Activated CD4-positive, CD25-positive, alpha-beta regulatory T cell (primary cell): ENCODE measurements around the gene CBARP.

Experiments
- DNase-seq, 4 experiments: peaks; one replicate each; lab custom pipeline; 2025; lab: John Stamatoyannopoulos, UW

The CBARP gene

GRCh38 chr19:1227304-1228054, 10.3 kb downstream of the CBARP start:
- DNase-seq = no peak

GRCh38 chr19:1226522-1227303, 11.1 kb downstream of the CBARP start:
- no peak for DNase-seq

DNA sequence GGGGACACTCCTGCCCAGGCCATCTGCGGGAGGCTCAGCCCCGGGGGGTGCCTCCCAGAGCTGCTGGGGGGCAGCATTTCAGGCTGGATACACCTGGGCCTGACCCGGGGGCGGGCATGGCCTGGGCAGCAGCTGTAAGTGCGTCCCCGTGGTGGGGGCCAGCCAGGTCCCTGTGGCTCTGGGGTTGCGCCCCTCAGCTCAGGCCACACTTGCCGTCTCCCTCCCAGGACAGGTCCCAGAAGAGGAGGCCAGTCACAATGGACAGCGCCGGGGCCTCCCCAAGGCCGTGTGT, 11.6 kb downstream of the CBARP start:
- no peak for DNase-seq

DNA sequence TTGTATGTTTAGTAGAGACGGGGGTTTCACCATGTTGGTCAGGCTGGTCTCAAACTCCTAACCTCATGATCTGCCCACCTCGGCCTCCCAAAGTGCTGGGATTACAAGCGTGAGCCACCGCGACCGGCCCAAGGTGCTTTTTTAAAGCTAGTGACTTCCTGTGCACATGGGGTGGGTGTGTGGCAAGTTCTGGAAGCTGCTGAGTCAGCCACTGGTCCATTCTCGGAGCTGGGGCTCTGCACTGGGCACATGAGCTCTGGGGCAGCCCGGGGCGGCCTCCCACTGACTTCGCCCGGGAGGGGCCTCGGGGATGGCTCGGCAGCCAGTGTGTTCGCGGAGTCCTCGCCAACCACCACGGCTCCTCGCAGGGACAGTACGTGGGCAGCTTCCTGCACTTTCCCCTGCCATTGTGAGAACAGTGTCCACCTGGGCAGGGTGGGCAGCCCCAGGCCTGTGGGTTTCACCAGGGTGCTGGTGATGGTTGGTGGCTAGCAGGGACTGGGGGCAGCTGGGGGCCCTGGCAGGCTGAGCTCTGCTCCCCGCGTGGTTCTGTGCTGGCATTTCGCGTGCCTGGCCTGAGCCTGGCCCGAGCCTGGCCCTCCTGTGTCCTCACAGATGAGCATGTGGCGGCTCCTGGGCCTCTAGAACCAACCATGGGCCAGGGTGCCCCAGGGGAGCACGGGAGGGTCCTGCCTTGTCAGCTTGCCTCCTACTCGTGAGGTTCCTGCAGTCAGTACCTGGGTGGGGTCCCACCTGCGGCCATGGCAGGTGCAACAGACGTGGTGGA, 12.2 kb downstream of the CBARP start:
- no peak for DNase-seq

DNA sequence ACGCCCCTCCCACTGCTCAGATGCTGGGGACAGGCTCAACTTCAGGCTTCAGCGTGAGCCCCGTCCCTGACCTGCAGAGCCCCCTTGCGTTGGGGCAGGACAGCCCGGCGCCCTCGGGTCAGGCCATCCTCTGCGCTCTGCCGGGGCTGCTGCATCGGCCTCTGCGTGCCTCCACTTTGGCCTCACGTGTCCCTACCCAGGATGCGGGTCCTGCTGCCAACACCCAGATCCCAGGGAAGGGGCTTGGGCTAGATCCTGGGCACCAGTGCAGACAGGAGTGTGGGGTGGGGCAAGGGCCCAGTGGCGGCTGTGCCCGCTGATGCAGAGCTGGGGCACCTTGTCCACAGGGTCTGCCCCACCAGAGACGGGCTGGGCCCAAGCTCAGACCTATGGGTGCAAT, 13.0 kb downstream of the CBARP start:
- DNase-seq = no peak

- DNase-seq = no peak
These were observed 13.6 kb downstream of the CBARP start for GRCh38 chr19:1224047-1224825.

DNA sequence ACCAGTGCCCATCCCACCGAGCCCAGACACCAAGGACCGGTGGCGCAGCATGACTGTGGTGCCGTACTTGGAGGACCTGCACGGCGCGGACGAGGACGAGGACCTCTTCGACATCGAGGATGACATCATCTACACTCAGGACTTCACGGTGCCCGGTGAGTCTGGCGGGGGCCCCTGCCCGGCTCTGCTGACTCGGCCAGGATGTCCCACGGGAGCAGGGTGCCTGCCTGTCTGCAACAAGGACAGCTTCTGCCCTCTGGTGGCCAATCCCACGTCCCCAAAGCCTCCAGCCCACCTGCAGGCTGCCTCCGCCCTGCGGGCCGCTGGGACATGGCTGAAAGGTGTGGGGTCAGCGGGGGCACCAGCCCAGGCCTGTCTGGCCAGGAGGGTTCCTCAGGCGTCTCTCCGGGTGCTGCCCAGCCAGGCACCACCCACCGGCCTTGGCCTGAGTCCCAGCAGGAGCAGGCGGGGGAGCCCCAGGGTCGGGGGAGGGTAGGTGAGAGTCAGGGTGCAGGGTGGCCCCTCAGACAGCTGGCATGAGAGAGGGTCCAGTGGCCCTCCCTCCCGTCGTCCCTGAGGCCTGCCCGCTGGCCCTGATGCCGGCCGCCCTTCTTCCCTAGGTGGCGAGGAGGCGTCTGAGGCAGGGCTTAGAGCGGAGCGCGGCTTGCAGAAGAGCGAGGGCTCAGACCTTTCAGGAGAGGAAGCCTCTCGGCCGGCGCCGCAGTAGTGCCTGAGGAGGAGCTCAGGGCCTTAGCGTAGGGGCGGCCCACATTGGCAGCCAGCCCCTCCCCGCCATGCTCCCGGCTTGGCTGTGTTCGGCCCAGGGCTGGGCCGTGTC, 14.6 kb downstream of the CBARP start:
- DNase-seq = no peak

DNA sequence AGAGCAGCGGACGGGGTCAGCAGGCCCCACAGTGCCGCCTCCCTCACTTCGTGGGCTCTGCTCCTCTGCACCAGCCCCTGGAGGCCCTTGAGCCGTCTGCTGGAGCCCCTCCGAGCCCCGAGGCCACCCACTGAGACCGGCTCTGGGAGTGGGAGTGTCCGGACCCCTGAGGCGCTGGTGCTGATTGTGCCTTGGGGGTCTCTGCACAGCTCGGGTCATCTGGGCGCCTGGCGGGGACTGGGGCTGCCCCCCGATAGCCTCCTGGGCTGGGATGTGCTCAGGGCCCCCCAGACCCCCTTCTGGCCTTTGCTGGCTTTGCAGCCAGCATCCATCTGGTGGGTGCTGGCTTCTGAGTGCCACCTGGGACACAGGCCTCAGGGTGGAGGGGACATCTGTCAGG, 15.4 kb downstream of the CBARP start:
- no peak for DNase-seq

DNA sequence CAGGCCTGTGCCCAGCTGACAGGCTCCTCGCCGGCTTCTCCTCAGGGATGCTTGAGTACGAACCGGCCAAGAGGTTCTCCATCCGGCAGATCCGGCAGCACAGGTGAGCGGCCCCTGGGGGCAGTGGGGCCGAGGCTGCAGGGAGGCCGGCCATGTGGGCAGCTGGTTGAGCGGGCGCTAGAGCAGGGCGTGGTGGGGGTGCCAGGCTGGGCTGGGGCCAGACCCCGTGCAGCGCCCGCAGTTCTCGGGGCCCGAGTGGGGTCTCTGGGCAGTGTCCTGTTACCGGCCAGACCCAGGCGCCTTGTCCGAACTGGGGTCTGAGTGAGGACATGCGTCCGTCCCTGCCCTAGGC, 15.9 kb downstream of the CBARP start:
- no peak for DNase-seq

DNA sequence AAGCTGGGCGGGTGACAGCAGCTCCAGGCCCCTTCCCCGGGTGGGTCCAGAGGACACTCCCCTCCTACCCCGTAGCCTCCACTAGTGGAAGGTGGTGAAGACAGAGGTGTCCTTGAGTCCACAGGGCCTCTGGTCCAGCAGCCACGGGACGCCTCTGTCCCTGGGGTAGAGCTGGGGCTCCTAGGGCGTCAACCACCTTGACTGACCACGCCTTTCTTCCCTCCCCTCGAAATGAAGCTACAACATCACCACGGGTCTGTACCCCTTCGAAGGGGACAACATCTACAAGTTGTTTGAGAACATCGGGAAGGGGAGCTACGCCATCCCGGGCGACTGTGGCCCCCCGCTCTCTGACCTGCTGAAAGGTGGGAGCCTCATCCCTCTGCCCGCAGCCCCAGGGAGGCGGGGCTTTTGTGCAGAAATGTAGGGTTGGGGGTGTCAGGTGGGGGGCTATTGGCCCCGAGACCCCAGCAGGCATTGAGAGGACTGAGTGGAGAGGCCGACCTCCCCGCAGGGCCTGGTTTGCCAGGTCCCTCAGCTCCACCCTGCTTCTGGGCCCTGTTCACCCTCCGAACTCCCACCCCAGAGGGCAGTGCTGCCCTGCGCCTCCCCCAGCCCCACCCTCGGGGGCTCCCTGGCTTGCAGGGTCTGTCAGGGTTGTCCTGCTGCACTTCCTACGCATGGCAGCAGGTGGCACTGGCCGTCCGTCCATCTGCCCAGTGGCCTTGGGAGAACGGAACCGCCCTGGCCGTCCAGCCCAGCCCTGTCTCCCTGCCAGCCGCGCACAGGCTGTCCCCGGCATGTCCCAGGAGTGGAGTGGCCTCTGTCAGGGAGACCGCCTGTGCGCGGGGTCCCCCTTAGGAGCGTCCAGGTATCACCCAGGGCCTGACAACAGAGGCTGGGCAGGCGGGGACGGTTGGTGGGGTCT, 16.6 kb downstream of the CBARP start:
- DNase-seq = no peak

GRCh38 chr19:1220477-1220930, 17.3 kb downstream of the CBARP start:
- no peak for DNase-seq

DNA sequence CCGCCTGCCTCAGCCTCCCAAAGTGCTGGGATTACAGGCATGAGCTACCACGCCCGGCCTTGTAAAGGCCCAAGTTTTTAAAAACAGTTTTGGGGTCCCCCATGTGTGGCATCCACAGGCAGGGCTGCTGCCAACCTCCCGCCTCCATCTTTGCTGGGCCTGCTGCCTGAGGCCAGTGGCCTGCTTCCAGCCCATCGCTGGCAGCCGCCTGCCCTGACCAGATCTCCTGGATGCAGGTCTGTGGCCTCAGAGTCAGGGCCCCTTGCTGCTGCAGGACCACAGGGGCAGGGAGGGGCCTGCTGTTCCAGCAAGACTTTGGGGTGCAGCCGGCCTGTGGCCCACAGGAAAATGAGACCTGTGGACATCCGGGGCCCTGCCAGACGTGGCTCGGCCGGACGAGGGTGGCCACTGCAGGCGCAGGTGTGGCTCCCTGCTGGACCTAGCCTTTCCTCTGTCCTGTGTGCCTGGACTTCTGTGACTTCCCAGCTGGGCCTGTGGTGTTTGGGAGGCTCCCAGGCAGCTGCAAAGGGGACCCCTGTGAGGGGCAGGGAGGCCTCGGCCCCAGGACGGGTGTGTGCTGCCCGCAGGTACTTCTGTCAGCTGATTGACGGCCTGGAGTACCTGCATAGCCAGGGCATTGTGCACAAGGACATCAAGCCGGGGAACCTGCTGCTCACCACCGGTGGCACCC, 17.9 kb downstream of the CBARP start:
- no peak for DNase-seq

- DNase-seq = no peak
These were observed 18.8 kb downstream of the CBARP start for GRCh38 chr19:1218751-1219567.

DNA sequence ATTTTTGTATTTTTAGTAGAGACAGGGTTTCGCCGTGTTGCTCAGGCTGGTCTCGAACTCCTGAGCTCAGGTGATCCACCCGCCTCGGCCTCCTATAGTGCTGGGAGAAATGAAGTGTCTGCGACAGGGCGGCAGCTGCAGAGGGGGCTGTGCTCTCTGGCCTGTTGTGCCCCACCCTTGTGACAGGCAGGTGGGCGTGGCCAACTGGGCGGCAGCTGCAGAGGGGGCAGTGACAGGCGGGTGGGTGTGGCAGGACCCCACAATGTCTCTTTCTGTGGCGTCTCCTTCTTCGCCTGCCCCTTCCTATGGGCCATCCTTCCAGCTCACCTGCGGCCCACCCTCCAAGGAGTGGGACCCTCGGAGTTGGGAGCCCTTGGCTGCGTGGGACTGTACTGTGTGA, 20.4 kb downstream of the CBARP start:
- no peak for DNase-seq

DNA sequence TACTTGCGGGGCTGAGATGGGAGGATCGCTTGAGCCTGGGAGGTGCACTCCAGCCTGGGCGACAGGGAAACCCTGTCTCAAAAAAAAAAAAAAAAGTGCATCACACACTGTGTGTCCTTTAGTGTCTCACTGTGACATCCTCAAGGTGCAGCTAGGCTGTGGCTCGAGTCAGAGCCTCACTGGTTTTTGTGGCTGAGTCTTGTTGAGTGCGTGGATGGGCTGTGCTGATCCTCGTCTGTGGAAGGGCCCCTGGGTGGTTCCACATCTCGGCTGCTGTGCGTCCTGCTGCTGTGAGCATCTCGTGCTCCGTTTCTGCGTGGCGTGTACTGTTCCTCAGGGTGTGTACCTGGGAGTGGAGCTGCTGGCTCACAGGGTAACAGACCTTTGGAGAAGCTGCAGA, 21.0 kb downstream of the CBARP start:
- no peak for DNase-seq

DNA sequence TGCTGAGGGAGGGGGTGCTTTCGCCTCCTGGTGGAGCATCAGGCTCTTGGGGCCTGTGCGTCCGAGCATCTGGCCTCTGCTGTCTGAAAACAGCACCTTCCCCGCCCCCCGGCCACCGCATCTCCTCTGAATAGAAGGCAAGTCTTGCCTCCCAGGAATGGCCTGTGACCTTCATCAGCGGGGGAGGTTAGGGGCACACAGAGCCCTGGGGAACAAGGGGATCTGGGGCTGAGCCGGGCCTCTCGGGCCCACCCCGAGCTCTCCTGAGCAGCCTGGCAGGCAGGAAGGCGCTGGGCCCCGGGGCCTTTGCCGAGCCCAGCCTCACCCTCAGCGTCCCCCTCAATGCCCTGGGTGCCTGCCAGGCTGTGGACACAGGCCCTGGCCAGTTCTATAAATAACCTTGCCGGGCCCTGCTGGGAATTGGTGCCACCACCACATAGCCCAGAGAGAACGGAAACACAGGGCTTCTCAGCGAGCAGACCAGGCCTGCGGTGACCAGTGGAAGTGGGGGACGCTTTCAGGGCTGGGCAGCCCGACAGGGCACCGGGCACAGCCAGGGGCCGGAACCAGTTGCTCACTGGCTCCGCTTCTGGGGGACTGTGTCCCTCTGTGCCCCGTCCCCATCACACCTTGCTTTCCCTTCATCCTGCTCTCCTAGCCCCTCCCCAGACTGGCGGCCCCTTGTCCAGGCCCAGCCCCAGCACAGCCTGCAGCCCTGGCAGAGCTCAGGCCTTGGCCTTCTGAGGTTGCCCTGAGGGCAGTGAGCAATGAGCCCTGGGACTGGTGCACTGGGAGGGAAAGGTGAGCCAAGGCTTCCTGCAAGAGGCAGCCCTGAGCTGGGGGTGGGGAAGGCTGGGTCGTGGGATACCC, 22.7 kb downstream of the CBARP start:
- no peak for DNase-seq

GRCh38 chr19:1214299-1214861, 23.4 kb downstream of the CBARP start:
- DNase-seq = no peak
